Endometrial microvascular endothelial cells (primary cell): ENCODE data around the gene CDK3. TPM values are rescaled to one million over a fixed set of nuclear protein-coding genes. Genes with fewer than 3 reads are reported as not detected.
"Not testable (repeated sequence)": the region's sequence is repeated elsewhere in the genome, so short reads cannot be mapped to it uniquely, and the experiment has no call there.

Source experiments
- in situ Hi-C: cut with HindIII; loops from 2 replicates; pipeline ENCODE4 v1.10.0; 2017; ENCODE audit warnings: low sequenced_read_pairs, low pct_unique_long_range_greater_than_20kb; ENCODE audit errors: inconsistent ontology term
- total RNA-seq: library from RNA; depleted of rRNA; stranded (reverse); fragments of >200 nt; gene quantifications from one replicate; pipeline ENCODE4 v1.2.3, GENCODE V29; 2015; ENCODE audit errors: inconsistent ontology term

Gene CDK3
- total RNA-seq, result 1.3 TPM

DNA sequence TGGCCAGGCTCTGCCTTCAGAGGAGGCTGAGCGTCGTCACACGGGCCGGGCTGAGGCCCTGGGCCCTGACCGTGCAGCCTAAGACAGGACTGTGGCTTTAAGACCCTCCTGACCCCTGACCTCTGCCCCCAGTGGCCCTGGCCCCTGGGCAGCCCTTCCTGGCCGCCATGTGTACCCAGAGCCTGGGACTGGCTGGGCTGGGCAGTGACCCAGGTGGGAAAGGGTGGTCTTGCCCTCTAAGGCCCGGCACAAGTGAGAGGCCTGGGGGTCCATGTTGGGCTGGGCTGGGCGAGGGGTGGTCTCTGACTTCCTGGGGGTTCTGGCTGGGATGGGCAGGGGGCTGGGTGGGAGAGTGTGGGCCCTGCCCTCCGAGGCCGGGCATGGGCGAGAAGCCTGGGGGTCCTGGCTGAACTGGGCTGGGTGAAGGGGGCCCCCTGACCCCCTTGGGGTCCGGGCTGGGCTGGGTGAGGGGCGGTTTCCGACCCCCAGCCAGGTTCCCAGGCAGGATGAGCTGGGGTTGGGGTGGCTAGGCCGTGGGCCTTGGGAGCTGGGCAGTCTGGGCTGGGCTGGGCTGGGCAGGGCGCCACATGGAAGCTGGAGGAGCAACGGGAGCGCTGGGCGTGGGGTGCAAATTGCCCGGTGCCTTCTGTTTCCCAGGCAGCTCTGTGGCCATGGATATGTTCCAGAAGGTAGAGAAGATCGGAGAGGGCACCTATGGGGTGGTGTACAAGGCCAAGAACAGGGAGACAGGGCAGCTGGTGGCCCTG lies at the start of gene CDK3:
Gene CDK3 (plus strand): TSS at position 101 of the 767 bp plus-strand sequence. CDS start 571 bp downstream, at position 672.
- in situ Hi-C loops, result no loop called here

DNA sequence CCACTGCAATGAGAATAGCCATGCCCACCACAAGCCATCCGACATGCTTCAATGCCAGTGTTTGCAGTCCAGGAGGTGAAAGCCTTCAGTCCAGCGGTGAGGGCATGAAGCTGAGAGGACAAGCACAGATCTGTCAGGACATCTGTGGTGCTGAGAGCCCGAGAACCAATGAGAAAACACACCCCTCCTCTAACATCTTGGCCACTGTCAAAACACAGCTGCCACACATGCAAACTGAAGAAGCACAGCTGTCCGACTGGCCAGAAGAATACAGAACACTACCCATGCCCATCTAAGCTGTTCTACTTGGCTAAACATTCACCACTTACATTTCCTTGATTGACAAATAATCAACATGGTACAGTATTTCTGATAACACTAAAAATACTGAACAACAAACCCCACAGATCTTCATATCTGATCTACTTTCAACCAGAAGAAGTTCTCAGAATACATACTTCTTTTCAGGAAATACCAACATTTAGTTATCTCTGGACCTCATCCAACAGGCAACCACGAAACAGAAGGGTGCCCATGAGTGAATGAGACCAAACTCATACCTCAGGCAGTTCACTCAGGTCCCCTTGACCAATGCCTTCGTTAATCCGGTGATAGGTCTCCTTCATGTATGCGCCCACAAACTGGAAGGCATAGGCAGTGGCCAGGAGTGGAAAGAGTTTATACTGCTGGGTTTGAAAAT lies 49.6 kb upstream of the CDK3 start:
- in situ Hi-C loops, result no loop called here

DNA sequence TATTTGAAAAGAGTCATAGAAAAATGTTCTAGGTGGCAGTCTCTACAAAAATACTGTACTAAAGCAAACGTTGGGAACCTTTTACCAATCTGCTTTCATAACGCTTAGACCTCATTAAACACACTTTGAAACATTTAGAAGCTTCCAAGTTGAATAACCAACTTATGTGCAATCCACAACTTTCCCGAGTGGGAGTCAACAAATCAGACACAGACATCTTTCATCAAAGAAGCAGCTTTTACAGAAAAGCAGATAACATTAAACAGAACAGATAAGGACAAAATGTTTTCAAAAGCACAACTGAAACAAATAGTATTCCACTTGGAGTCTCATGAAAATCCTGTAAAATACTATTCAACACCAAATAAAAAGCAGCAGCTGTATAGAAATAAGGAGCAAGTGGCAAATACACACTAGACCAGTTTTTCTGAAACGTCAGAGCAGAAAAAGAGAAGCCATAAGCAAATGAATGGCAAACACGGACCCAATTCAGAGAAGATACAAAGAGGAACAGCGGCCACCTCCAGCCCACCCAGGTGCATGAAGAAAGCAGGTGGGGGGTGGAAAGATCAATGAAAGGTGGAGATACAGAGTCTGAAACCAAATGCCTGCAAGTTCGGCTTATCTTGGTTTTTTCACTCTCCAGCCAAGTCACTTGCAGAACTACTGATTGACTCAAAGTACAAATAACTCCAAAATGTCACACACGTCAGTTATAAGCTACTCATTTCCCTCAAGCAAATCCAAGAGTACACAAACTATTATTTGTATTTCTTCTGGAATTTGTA lies 41.4 kb upstream of the CDK3 start:
- in situ Hi-C loops, result no loop called here

DNA sequence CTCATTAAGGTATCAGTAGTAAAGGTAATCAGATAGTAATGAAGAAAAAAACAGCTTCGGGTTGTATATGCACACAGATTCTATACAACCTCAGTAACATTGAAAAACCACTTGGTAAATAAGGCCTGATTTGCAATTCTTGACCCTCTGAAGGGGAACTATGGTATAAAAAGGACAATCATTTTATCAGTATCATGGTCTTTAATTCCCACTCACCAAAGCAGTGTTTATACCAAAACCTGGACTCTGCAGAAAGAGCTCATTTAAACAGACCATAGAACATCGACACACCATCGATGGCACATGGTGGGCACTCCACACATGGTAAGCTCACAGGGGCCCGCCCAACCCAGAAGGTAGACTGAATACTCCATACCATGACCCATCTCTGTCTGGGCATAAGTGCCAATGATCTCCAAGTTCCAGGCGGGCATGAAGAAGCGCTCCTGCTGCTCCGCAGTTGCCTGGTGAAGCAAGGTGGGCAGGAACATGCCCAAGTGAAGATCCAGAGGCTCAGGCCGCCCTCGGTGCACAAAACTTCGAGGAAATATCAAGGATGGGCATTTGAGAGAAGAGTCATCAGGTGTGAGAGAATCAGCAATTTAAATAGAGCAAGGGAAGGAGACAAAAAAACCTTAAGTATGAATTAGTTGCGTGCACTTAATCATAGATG lies 40.7 kb upstream of the CDK3 start:
- in situ Hi-C loops, result no loop called here

DNA sequence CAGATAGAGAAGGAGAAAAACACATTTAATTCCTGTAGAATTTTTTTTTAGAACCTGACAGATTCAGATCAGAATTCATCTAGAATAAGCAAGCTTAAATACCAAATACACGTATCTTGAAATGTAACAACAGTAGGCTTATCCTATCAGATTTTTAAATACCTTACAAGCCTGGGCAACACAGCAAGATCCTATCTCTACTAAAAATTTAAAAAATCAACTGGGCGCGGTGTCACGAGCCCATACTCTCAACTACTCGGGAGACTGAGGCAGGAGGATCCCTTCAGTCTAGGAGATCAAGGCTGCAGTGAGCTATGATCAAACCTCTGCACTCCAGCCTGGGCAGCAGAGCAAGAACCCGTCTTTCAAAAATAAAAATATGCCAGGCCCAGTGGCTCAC lies 35.2 kb upstream of the CDK3 start:
- in situ Hi-C loops, result no loop called here

DNA sequence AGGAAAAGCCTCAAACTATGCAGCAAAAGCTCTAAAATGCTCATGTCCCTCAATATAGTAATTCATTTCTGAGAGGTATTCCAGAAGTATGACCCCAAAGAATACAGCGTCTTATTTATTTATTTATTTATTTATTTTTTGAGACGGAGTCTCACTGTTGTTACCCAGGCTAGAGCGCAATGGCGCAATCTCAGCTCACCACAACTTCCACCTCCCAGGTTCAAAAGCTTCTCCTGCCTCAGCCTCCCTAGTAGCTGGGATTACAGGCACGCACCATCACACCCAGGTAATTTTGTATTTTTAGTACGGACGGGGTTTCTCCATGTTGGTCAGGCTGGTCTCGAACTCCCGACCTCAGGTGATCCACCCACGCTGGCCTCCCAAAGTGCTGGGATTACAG lies 31.6 kb upstream of the CDK3 start:
- in situ Hi-C loops, result not testable (repeated sequence)

DNA sequence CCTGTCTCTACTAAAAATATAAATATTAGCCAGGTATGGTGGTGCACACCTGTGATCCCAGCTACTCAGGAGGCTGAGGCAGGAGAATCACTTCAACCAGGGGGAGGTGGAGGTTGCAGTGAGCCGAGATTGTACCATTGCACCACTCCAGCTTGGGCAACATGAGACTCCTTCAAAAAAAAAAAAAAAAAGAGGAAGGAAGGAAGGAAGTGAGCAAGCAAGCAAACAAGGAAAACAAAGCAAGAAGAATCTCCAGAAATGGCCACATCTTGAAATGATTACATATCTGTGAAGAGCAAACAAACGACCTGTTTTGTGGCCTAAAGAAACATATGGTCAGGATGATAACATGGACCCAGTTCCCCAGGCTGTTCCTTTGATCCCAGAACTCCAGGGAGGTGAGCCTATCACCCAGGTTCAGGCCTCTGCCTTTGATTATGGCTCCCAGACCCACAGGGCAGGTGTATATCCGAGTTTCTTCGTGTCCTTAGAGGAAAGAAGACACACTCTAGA lies 30.6 kb upstream of the CDK3 start:
- in situ Hi-C loops, result no loop called here

DNA sequence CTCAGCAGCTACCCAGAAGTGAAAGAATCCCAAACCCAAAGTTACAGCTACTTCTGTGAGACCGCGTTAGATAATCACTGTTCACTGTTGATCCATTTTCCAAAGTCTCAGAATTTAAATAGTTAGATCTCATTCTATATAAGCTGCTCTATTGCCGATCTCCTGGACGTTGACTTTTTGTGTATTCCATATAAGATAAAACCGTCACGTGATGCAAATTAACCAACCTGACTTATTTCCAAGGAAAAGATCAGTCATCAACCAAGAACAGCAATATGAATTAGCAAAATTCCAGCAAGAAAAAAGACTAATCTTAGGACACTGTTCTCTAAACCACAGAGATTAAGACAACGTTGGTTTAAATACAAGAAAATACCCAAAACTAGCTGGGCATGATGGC lies 30.0 kb upstream of the CDK3 start:
- in situ Hi-C loops, result no loop called here

DNA sequence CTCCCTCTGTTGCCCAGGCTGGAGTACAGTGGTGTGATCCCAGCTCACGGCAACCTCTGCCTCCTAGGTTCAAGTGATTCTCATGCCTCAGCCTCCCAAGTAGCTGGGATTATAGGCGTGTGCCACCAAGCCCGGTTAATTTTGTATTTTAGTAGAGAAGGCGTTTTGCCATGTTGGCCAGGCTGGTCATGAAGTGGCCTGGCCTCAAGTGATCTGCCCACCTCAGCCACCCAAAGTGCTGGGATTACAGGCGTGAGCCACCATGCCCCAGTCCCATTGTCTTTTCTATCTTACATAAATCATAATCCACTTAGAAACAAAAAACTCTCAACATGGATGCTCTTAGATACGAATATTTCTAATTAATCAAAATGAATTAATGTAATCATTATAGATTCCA lies 25.5 kb upstream of the CDK3 start:
- in situ Hi-C loops, result not testable (repeated sequence)

DNA sequence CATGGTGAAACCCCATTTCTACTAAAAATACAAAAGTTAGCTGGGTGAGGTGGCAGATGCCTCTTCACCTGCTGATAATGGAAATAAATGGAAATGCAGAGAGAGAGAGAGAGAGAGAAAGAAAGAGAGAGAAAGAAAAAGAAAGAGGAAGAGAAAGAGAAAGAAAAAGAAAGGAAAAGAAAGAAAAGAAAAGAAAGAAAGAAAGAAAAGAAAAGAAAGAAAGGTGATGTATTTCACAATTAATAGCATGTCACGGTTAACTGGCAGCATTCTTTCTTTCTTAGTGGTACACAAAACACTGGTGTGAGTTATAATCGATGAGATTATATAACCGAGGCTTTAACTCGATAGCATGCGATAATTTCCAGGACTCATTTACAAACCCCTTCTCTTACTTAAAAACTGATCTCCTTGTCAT lies 24.9 kb upstream of the CDK3 start:
- in situ Hi-C loops, result no loop called here

DNA sequence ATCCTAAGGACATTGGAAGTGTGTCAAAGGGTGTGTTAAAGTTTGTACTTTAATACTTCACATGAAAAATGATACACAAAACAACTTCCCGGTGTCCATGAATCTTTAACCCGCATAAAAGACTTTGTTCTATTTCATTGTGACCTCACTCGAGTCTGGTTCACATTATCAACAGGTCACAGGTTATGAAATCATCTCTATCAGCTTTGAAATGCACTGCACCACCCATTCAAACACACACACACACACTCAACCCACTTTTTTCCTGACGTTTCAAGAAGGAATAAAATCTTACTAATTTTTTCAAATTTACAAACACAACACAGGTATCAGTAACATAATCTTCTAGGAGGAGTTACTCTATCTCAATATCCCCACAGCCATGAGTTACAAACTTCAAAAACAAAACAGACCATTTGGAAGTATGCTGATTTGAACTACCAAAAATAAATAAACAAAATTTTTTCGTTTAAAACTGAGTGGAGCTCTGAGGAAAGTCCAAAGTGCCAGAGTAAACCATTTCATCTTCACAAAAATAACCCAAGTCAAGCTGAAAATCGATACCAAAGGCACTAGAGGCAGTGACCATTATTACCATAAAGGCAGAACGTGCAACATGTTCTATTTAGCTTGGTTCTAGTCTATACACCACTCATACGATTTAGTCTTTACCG lies 24.3 kb upstream of the CDK3 start:
- in situ Hi-C loops, result no loop called here

DNA sequence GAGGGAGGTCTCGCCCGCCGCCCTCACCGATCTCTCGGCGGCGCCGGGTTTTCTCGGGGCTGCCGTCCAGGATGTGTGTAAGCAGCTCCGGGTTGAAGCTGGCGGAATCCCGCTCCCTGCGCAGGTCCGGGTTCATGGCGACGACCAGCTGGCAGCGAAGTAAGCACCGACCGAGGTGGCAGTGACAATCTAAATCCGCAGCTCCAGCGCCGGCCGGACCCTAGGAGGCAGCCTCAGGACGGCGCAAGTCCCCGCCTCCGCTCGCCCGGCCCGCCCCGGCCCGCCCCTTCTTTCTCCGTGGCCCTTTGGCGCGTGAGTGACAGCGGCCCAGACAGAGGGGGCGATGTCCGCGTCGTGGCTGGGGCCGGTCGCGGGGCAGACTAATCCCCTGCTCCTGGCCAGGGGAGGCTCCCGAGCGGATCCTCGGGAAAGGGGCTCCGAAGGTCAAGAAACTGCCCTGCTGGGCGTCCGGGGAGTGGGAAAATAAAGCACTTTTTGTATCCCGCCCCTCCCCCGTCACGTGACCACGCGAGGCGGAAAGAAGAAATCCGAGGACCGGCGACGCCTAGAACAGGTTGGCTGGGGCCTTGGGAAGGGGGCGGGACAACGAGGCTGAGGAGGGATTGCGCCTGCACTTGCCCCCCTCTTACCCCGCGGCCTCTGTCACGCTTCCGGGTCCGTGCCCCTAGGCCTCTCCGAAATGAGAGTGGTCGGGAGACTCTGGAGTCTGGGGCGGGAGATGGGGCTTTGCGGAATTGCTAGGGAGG lies 21.5 kb upstream of the CDK3 start, which contains the start of the genes ACOX1 and TEN1:
Gene ACOX1 (minus strand): TSS at position 229 of the 767 bp plus-strand sequence. CDS start 93 bp downstream, at position 136.
Gene TEN1 (plus strand): TSS at position 303 of the 767 bp plus-strand sequence. CDS start 6,953 bp downstream, outside the sequence.
- in situ Hi-C loops, result no loop called here

DNA sequence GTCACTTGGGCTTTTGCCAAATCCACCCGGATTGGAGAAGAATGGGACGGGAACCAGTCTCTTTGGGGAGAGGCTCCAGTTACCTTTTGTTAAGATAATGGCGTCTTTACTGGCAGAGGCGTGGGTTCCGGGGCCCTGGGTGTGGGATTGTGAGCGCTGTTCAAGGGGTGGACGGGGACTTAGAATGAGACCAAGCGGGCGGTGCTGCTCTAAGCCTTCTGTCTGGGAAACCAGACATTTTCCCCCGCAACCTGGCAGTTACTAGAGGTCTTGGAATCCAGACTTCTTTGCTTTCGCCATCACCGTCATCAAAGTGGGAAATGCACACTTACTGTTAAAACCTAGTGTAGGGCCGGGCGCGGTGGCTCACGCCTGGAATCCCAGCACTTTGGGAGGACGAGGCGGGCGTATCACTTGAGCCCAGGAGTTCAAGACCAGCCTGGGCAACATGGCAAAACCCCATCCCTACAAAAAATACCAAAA lies 20.9 kb upstream of the CDK3 start:
- in situ Hi-C loops, result no loop called here

DNA sequence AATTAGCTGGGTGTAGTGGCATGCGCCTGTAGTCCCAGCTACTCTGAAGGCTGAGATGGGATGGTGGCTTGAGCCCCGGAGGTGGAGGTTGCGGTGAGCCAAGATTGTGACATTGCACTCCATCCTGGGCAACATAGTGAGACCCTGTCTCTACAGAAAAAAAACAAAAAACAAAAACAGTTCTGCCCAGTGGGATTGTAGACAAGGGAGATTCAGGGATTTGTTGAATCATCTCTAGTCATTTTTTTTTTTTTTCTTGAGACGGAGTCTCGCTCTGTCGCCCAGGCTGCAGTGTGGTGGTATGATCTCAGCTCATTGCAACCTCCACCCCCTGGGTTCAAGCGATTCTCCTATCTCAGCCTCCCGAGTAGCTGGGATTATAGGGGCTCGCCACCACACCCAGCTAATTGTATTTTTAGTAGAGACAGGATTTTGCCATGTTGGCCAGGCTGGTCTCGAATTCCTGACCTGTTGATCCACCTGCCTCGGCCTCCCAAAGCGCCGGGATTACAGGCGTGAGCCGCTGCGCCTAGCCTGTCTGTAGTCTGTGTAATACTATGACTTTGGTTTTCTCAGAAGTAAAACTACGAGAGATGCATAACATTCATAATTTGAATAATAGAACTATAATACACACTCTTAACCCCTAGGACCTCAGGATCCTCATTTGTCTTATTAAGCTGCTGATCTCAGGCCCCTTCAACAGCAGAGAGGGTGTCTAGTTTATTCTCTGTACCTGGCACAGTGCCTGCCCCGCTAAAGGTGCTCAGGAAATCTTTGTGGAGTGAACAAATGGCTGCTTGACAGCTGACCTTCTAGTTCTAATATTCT lies 20.3 kb upstream of the CDK3 start:
- in situ Hi-C loops, result no loop called here

DNA sequence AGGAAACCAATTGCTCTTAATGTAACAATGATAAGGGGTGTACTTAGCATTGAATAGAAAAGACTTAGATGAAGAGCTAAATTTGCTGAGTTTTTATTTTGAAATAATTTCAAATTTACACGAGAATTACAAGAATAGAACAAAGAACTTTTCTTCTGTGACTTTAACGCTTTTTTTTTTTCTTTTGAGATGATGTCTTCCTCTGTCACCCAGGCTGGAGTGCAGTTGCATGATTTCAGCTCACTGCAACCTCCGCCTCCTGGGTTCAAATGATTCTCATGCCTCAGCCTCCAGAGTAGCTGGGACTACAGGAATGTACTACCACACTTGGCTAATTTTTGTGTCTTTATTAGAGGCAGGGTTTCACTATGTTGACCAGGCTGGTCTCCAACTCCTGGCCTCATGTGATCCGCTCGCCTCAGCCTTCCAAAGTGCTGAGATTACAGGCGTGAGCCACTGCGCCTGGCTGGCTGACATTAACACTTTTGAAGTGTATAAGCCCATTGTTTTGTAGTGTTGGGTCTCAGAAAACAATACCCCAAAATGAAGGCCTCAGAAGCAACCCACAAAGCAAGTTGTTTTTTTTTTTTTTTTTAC lies 19.5 kb upstream of the CDK3 start:
- in situ Hi-C loops, result no loop called here

DNA sequence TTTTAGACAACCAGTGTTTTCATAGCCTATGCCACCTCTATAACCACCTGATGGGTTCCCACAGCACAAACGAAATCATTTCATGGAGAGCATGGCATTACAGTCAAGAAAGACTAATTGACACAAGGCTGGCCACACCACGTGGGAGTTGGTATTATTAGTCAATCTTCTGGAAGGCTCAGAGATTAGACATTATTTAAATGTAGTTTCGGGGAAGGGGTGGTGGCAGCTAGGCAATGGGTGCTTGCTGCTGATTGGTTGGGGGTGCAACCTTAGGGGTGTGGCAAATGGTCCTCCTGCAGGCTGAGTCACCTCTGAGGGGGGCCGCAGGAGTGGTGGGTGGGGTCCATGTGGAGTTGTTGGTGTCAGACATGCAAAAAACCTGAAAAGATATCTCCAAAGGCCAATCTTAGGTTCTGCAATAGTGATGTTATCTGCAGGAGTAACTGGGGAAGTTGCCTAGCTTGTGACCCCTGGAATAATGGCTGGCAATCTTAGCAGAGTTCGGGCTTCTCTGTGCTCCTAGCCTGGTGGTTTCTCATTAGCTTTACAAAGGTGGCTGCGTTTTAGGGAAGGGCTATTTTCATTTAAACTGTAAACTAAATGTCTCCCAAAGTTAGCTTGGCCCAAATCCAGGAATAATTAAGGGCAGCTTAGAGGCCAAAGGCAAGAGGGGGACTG lies 17.0 kb upstream of the CDK3 start:
- in situ Hi-C loops, result no loop called here
